T-helper 2 cell treated with Interferon-gamma antibody and Interleukin-4, amounts not matched to agents 5 μg/mL and 100 μg/mL, for 36 hours (primary cell): Measurements from ENCODE around the gene KRT79.
"Not testable (repeated sequence)": the region's sequence is repeated elsewhere in the genome, so short reads cannot be mapped to it uniquely, and the experiment has no call there.

ENCODE experiments used
- DNase-seq: peaks from one replicate; pipeline ENCODE4 v3.0.0; 2021; ENCODE audit warnings: low spot score
- H3K27ac Mint-ChIP-seq: one replicate; pipeline ENCODE4 v1.8.0; 2021; ENCODE audit warnings: mild to moderate bottlenecking, mixed read lengths
- H3K27me3 Mint-ChIP-seq: one replicate; pipeline ENCODE4 v1.8.0; 2021; ENCODE audit warnings: low read depth, mixed read lengths
- H3K36me3 Mint-ChIP-seq: one replicate; pipeline ENCODE4 v1.8.0; 2021; ENCODE audit warnings: low read depth, mixed read lengths
- H3K4me1 Mint-ChIP-seq: one replicate; pipeline ENCODE4 v1.8.0; 2021; ENCODE audit warnings: low read depth, mixed read lengths
- H3K4me3 Mint-ChIP-seq: one replicate; pipeline ENCODE4 v1.8.0; 2022; ENCODE audit warnings: mild to moderate bottlenecking, moderate library complexity, mixed read lengths
- H3K9me3 Mint-ChIP-seq: one replicate; pipeline ENCODE4 v1.8.0; 2021; ENCODE audit warnings: mixed read lengths

KRT79 gene

DNA sequence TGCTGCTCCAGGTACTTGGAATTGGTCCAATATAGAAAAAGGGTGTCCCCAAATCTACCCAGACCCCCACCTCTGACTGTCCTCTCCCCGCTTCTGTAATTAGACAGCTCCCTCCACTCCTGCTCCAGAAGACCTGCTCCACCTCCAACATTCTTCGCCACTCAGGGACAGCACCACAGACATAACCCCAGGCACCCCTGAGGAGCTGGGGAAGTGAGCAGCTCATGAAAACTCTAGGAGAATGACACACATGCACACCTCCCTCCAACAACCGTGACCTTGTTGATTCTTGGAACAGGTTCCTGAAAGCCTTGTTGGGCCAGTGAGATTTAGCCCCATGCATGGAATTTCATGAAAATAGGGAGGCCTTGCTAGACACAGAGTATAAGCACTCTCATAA is 28.4 kb downstream of the KRT79 start:
- no peak overlapping the region for H3K4me3 Mint-ChIP-seq
- no peaks in the 10 kb centered on the region for H3K9me3 Mint-ChIP-seq
- H3K27ac Mint-ChIP-seq = no peak overlapping the region
- H3K27me3 Mint-ChIP-seq = no peaks in the 10 kb centered on the region
- no peaks in the 10 kb centered on the region for H3K4me1 Mint-ChIP-seq
- no peaks in the 10 kb centered on the region for H3K36me3 Mint-ChIP-seq
- no peak for DNase-seq

DNA sequence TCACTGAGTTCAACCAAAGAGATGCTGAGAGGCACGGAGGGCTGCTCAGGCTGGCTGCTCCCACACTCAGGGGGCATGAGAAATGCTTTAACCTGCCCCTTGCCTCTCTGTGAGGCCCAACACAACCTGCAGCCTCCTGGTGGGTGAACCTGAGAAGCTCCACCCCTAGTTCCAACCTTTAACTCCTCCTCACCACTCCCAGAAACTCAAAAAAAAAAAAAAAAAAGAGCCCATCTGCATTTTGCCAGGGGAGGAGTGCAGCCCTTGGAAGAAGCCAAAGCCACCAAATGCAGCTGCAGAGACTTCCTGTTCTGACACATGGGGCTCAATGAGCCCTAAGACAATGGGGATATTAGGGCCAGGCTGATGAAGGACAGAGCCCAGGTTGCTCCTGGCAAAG is 29.1 kb downstream of the KRT79 start:
- Mint-ChIP-seq H3K4me3 (no peak overlapping the region), H3K27ac (no peak overlapping the region), H3K36me3 (no peaks in the 10 kb centered on the region), H3K27me3 (no peaks in the 10 kb centered on the region), H3K4me1 (no peaks in the 10 kb centered on the region), H3K9me3 (no peaks in the 10 kb centered on the region)
- DNase-seq = no peak

DNA sequence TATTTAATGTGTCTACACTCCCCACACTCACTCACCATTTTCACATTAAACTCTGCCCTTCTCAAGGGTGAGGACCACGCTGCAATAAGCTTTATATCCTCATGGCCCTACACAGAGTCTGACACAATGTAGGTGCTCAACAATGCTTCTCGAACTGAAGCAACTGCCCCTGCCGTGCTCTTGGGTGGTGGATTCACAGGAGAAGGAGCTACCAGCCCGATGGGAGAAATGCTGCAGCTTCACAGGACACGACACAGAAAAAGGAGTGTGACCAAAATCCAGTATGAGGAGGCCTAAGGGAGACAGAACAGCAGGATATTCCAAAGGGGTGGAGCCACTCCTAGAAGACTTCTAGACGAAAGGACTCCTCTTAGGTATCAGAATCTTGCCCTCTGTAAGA is 31.7 kb downstream of the KRT79 start:
- H3K4me1 Mint-ChIP-seq = no peaks in the 10 kb centered on the region
- no peak for DNase-seq
- H3K36me3 Mint-ChIP-seq = no peaks in the 10 kb centered on the region
- H3K4me3 Mint-ChIP-seq = no peak overlapping the region
- H3K9me3 Mint-ChIP-seq = no peaks in the 10 kb centered on the region
- no peak overlapping the region for H3K27ac Mint-ChIP-seq
- H3K27me3 Mint-ChIP-seq = peaks cover 6% of the 10 kb centered on the region

DNA sequence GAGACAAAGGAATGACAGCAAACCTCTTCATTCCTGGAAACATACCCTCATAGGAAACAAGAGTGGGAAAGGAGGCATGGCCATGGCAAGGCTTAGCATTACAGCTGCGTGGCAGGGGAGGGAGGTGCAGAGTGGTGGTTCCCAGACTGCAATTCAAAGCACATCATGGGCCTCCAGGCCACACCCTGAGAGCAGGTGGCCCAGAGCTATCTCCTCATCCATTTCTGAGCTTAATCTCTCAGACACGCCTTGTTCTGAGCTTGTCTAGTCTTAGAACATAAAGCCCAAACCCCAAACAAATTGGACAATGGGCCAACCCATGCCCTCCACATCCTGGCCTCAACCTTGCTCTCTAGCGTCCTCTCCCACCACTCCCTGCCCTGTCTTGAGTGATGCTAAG is 32.3 kb downstream of the KRT79 start:
- H3K4me1 Mint-ChIP-seq = no peaks in the 10 kb centered on the region
- H3K36me3 Mint-ChIP-seq = no peaks in the 10 kb centered on the region
- H3K9me3 Mint-ChIP-seq = no peaks in the 10 kb centered on the region
- H3K4me3 Mint-ChIP-seq = no peak overlapping the region
- H3K27me3 Mint-ChIP-seq = peaks cover 6% of the 10 kb centered on the region
- H3K27ac Mint-ChIP-seq = no peak overlapping the region
- no peak for DNase-seq

DNA sequence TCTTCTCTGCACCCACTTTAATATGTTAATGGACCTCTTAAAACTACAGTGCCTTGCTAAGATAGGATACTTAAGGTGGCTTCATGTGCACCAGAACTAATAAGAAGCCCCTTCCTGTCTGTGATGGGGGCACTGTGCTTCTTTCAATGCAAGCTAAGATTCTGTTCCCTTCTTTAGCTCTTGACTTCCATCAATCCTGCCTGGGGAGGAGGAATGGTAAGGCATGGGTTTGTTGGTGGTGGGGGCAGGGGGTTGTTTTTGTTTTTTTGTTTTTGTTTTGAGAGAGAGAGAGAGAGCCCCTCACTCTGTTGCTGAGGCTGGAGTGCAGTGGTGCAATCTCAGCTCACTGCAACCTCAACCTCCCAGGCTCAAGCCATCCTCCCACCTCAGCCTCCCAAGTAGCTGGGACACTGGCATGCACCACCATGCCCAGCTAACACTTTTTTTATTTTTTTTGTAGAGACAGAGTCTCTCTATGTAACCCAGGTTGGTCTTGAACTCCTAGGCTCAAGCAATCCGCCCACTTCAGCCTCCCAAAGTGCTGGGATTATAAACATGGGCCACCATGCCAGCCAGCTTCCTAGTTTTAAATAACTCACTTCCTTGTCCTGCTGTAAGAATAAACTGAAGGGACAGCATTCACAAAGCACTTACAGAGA is 33.7 kb downstream of the KRT79 start:
- no peak for DNase-seq
- Mint-ChIP-seq H3K4me1 (no peaks in the 10 kb centered on the region), H3K27me3 (peaks cover 6% of the 10 kb centered on the region), H3K4me3 (no peak overlapping the region), H3K9me3 (no peaks in the 10 kb centered on the region), H3K36me3 (no peaks in the 10 kb centered on the region), H3K27ac (no peak overlapping the region)

DNA sequence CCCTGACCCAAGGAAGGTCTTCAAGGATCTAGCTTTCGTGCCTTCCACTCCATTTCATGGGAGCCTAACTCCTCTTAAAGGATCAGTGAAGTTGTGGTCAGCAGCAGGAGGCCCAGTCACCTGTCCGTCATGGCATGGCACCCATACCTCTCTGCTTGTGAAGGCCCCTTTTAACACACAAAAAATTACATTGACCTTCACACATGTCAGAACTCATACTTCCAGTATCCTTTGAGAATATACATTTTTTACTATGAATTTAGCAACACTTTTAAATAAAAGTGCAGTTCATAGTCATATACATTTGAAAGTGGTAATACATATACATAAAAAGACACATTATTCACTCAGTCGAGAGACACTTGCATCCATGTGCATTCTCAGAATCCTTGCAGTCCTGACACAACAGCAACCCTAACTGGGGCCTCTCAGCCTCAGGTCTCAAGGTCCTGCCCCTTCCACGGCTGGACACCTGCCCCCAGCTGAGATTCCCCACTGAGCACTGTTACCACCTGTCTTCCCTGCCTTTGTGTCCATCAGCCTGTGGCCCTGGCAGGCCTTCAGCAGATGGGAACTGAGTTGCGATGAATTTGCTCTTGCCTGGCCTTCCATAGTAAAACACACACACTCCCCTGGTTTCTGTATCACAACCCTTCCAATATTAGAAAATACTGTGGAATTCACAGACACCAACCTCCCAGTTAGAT is 34.5 kb downstream of the KRT79 start:
- H3K4me3 Mint-ChIP-seq = no peak overlapping the region
- no peak for DNase-seq
- no peaks in the 10 kb centered on the region for H3K9me3 Mint-ChIP-seq
- H3K27me3 Mint-ChIP-seq = peaks cover 6% of the 10 kb centered on the region
- peaks cover 2% of the 10 kb centered on the region for H3K4me1 Mint-ChIP-seq
- no peaks in the 10 kb centered on the region for H3K36me3 Mint-ChIP-seq
- H3K27ac Mint-ChIP-seq = no peak overlapping the region

DNA sequence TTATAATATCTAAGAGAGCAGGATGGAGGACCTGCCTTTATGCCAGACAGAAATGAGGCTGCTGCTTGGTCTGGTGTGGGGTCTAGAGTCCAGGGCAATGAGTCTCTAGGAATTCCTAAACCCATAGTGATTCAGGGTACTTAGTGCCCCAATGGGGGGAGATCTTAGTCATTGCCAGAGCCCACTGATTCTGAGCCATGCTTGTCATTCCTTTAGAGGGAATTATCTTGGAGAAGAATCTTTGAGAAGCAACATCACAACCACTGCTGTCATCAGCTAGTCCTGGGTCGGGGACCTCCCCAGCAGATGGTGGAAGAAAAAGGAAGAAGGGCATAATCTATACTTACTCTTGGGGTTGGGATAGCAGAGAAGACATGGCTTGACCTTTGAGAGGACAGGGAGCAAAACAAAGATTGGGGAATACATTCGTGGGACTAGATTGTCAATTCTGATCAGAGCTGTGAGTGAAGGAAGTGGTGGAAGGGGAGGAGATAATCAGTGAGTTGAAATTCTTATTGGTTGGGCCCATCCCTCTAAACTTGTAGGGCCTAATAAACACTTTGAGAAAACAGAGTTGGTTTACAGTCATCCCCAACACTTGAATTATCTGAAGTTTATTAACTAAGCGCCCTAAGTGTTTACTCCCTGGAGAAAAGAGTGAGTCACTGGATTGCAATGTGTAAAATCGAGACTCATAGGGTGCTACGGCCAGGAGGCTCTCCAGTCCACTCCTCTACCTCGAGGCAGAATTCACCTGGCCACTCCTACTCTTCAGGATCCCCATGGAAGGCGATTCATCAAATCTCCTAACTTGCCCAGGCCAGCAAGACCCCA is 35.2 kb downstream of the KRT79 start:
- Mint-ChIP-seq H3K36me3 (no peaks in the 10 kb centered on the region), H3K4me3 (no peak overlapping the region), H3K27me3 (peaks cover 6% of the 10 kb centered on the region), H3K27ac (no peak overlapping the region), H3K9me3 (no peaks in the 10 kb centered on the region), H3K4me1 (peaks cover 9% of the 10 kb centered on the region)
- DNase-seq = no peak

DNA sequence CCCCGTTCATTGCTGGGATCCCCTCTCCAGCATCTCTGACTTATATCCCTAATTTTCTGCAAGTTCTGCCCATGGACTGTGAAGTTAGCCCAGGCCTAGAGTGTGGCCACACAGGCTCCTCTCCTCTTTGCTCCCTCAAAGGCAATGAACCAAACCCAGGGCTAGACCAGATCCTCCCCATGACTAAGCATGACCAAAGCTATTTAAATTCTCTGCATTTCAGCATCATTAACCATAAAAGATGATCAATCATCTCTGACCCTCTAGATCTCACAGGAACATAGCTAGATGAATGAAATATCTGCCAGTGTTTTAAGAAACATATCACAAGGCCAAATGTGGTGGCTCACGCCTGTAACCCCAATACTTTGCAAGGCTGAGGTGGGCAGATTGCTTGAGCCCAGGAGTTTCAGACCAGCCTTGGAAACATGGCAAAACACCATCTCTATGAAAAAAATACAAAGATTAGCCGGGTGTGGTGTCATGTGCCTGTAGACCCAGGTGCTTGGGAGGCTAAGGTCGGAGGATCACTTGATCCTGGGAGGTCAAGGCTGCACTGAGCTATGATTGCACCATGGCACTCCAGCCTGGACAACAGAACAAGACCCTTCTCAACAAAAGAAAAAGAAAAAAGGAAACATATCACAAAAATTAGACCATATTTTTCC is 36.0 kb downstream of the KRT79 start:
- no peaks in the 10 kb centered on the region for H3K36me3 Mint-ChIP-seq
- H3K9me3 Mint-ChIP-seq = no peaks in the 10 kb centered on the region
- DNase-seq = no peak
- peaks cover 6% of the 10 kb centered on the region for H3K27me3 Mint-ChIP-seq
- no peak overlapping the region for H3K4me3 Mint-ChIP-seq
- H3K27ac Mint-ChIP-seq = no peak overlapping the region
- peaks cover 13% of the 10 kb centered on the region for H3K4me1 Mint-ChIP-seq

DNA sequence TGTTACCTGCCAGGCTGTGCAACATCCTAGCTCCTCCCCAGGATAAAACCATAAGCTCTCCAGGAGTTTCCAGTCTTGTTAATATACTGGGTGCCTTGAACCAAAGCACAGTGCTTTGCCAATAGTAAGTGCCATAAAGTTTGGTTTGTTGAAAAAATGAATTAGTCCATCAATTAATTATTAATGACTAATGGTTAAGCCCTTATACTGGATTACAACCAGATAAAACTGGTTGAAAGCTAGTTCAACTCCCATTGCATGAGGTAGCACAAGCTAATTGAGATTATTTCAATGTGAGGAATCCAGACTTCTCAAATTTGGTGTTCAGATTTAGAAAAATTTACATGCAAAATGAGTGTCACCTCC is 36.6 kb downstream of the KRT79 start:
- Mint-ChIP-seq H3K27ac (no peak overlapping the region), H3K4me1 (peaks cover 16% of the 10 kb centered on the region), H3K27me3 (peaks cover 6% of the 10 kb centered on the region), H3K4me3 (no peak overlapping the region), H3K9me3 (no peaks in the 10 kb centered on the region), H3K36me3 (no peaks in the 10 kb centered on the region)
- DNase-seq = no peak

DNA sequence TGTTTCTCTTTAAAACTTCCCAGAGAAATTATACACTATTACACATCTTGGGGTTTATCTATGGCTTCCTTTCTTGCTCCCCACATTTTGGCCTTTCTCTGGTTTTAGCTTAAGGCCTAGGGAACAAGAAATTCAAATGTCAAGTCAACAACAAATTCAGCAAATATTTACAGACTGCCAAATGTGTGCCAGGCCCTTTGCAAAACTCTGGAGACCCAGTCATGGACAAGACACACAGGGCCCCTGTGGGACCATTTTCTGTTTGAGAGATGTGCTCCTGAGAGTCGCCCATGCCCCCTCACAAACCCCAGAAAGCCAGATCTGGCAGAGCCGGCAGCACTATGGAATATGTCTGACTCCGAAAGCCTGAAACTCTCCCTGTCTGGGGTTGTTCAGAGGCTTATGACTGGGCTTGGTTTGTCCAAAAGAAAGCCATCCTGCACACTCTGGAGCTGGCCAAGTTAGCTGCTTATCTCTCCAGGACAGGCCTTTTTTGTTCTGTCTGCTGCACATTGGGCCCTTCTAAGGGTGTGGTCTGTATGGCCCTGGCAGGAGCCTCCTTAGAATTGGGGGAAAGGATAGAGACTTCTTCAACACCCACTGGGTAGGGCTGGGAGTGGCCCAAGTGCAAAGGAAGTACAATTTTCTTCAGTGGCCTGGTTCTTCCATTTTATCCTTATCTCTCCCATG is 37.1 kb downstream of the KRT79 start:
- H3K9me3 Mint-ChIP-seq = no peaks in the 10 kb centered on the region
- no peak overlapping the region for H3K4me3 Mint-ChIP-seq
- H3K36me3 Mint-ChIP-seq = no peaks in the 10 kb centered on the region
- peaks cover 16% of the 10 kb centered on the region for H3K4me1 Mint-ChIP-seq
- H3K27me3 Mint-ChIP-seq = peaks cover 6% of the 10 kb centered on the region
- H3K27ac Mint-ChIP-seq = no peak overlapping the region
- no peak for DNase-seq

DNA sequence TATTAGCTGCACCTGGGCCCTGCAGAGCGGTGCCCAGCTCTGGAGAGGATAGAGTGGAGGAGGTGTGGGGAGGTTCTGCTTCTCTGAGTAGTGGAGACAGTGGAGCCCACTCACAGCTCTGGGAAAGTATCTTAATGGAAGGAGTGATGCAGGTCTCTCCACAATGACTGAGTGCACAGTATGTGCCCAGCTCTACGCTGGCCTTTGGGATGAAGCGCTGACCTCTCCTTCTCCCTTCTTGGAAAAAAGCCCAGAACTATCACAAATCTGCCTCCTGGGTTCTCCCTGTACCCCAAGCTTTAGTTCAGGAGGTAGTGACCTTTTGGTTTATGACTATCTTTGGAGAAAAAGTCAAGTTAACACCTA is 37.7 kb downstream of the KRT79 start:
- H3K4me3 Mint-ChIP-seq = no peak overlapping the region
- no peaks in the 10 kb centered on the region for H3K36me3 Mint-ChIP-seq
- H3K4me1 Mint-ChIP-seq = peaks cover 18% of the 10 kb centered on the region
- H3K27ac Mint-ChIP-seq = no peak overlapping the region
- H3K27me3 Mint-ChIP-seq = peaks cover 9% of the 10 kb centered on the region
- H3K9me3 Mint-ChIP-seq = no peaks in the 10 kb centered on the region
- no peak for DNase-seq

DNA sequence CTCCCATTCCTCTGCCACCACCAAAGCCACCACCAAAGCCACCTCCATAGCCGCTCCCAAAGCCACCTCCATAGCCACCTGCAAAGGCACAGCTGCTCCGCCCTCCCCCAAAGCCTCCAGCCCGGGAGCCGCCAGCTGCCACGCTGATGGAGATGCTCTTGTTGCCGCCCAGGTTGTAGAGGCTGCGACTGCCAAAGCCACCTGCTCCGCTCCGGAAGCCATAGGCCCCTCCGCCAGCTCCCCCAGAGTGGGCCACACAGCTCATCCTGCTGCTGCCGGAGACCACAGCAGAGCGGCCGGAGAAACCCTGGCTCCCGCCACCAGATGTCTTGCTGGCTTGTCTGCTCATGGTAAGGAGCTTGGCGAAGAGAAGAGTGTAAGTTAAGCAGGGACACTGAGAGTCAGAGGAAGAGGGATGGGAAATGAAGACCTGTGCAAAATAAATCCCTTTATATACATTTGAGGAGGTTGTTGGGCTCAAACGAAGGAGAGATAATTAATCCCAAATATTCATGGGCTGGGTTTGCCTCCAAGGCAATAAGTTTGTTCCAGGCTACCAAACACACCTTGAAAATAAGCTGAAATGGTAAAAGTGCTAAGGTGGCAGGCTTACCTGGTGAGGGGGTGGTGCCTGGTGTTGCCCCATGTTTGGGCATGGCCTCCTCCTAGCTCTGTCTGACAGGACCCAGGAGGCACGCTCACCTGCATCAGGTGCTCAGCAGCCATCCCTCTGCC is 38.2 kb downstream of the KRT79 start, which contains the start of gene KRT3:
Gene KRT3, minus strand, starts transcription at position 424 of the 735 bp plus-strand sequence. Its CDS starts 75 bp downstream, at position 349.
- no peak for DNase-seq
- H3K4me1 Mint-ChIP-seq = peaks cover 18% of the 10 kb centered on the region
- no peaks in the 10 kb centered on the region for H3K36me3 Mint-ChIP-seq
- no peak within 1 kb of the TSS for H3K4me3 Mint-ChIP-seq
- H3K27ac Mint-ChIP-seq = no peak within 1 kb of the TSS
- peaks cover 10% of the 10 kb centered on the region for H3K27me3 Mint-ChIP-seq
- H3K9me3 Mint-ChIP-seq = no peaks in the 10 kb centered on the region

DNA sequence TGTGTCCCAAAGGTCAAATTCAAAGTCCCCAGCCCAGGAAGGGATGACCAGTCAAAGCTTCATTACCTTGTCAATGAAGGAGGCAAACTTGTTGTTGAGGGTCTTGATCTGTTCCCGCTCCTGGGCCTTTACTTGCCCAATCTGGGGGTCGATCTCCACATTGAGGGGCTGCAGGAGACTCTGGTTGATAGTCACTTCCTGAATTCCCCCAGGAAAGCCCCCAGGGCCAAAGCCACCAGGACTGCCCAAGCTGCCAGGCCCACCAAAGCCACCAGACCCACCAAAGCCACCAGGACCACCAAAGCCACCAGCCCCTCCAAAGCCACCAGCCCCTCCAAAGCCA is 38.8 kb downstream of the KRT79 start:
- not testable (repeated sequence) for H3K4me3 Mint-ChIP-seq, H3K27ac Mint-ChIP-seq, H3K9me3 Mint-ChIP-seq, H3K36me3 Mint-ChIP-seq, DNase-seq
- Mint-ChIP-seq H3K27me3 (peaks cover 15% of the 10 kb centered on the region), H3K4me1 (peaks cover 18% of the 10 kb centered on the region)
